Measurements from ENCODE around the gene SENP2. TPM values are rescaled to one million over a fixed set of nuclear protein-coding genes. Genes with fewer than 3 reads are reported as not detected.

Gene SENP2
- total and polyA plus RNA-seq, 2 experiments from 2014 or later = 19.0 to 20.1 TPM

GRCh38 chr3:185630182-185630622 lies 44.1 kb downstream of the SENP2 start:
- 0 out of 2 replicates have a peak overlapping the region, but pooled peaks have one; percentile 10 for H3K9ac ChIP-seq
- 51 to 57% methylated on average over 6 of the region's 6 CpGs for WGBS, 2 experiments (ENCODE audit: low coverage in 1 of 2, low lambda C conversion rate in 2 of 2, missing lambda C conversion rate in 2 of 2)
- DNase-seq = peak; percentile 54
- H3K36me3 ChIP-seq (ENCODE audit: low read depth) = peaks cover 17% of the 10 kb centered on the region
- no peaks in the 10 kb centered on the region for H4K20me1 ChIP-seq (ENCODE audit: insufficient read depth)
- no peaks in the 10 kb centered on the region for H3K9me2 ChIP-seq (ENCODE audit: insufficient read depth)
- peak overlapping the region; percentile 46 for H3K27ac ChIP-seq
- no peaks in the 10 kb centered on the region for H3K27me3 ChIP-seq (replicated peaks; ENCODE audit: insufficient read depth)
- H2AFZ ChIP-seq = no peak overlapping the region
- H3K4me1 ChIP-seq (ENCODE audit: insufficient read depth) = peaks cover 16% of the 10 kb centered on the region
- H3K9me3 ChIP-seq (ENCODE audit: low read depth) = no peaks in the 10 kb centered on the region
- peak overlapping the region; percentile 59 for H3K4me2 ChIP-seq (ENCODE audit: unreplicated experiment)
- H3K4me3 ChIP-seq = 0 out of 2 replicates have a peak overlapping the region, but pooled peaks have one; percentile 4
- H3K79me2 ChIP-seq (ENCODE audit: insufficient read depth) = no peaks in the 10 kb centered on the region
- in situ Hi-C loops (cut with MboI) = no loop called here
- peaks cover 42% of the 10 kb centered on the region for H3F3A ChIP-seq (ENCODE audit: insufficient read depth)
- TF ChIP-seq EZH2 (IDR thresholded peaks at IDR 0.05; ENCODE audit: insufficient read depth, poor library complexity, severe bottlenecking) (no peak), EZH2phosphoT487 (IDR thresholded peaks at IDR 0.05; ENCODE audit: insufficient read depth, low read depth) (no peak)

- peaks cover 45% of the 10 kb centered on the region for H3F3A ChIP-seq (ENCODE audit: insufficient read depth)
- 0 out of 2 replicates have a peak overlapping the region, but pooled peaks have one; percentile 10 for H3K9ac ChIP-seq
- WGBS, 2 experiments (ENCODE audit: low coverage in 1 of 2, low lambda C conversion rate in 2 of 2, missing lambda C conversion rate in 2 of 2) = 47 to 64% methylated on average over 3 to 4 of the region's 4 CpGs
- in situ Hi-C loops (cut with MboI) = no loop called here
- H3K4me1 ChIP-seq (ENCODE audit: insufficient read depth) = peaks cover 16% of the 10 kb centered on the region
- no peaks in the 10 kb centered on the region for H3K9me2 ChIP-seq (ENCODE audit: insufficient read depth)
- H3K36me3 ChIP-seq (ENCODE audit: low read depth) = peaks cover 9% of the 10 kb centered on the region
- H3K27ac ChIP-seq = peak overlapping the region; percentile 46
- no peaks in the 10 kb centered on the region for H3K27me3 ChIP-seq (replicated peaks; ENCODE audit: insufficient read depth)
- H3K79me2 ChIP-seq (ENCODE audit: insufficient read depth) = no peaks in the 10 kb centered on the region
- no peak overlapping the region for H2AFZ ChIP-seq
- H4K20me1 ChIP-seq (ENCODE audit: insufficient read depth) = no peaks in the 10 kb centered on the region
- no peaks in the 10 kb centered on the region for H3K9me3 ChIP-seq (ENCODE audit: low read depth)
- H3K4me2 ChIP-seq (ENCODE audit: unreplicated experiment) = no peak overlapping the region
- H3K4me3 ChIP-seq = no peak overlapping the region
- TF ChIP-seq EZH2 (IDR thresholded peaks at IDR 0.05; ENCODE audit: insufficient read depth, poor library complexity, severe bottlenecking) = no peak
- no peak for TF ChIP-seq EZH2phosphoT487 (IDR thresholded peaks at IDR 0.05; ENCODE audit: insufficient read depth, low read depth)
- DNase-seq = peak; percentile 26
Observed at GRCh38 chr3:185631108-185631507, 45.0 kb downstream of the SENP2 start.

- Histone ChIP-seq H3F3A (ENCODE audit: insufficient read depth) (peaks cover 45% of the 10 kb centered on the region), H3K27ac (no peak overlapping the region), H3K4me3 (no peak overlapping the region), H3K27me3 (replicated peaks; ENCODE audit: insufficient read depth) (no peaks in the 10 kb centered on the region), H3K9ac (no peak overlapping the region), H3K9me3 (ENCODE audit: low read depth) (no peaks in the 10 kb centered on the region), H3K36me3 (ENCODE audit: low read depth) (0 out of 2 replicates have a peak, but pooled peaks cover 7% of the 10 kb centered on the region), H4K20me1 (ENCODE audit: insufficient read depth) (no peaks in the 10 kb centered on the region), H3K9me2 (ENCODE audit: insufficient read depth) (no peaks in the 10 kb centered on the region), H3K4me1 (ENCODE audit: insufficient read depth) (peaks cover 16% of the 10 kb centered on the region), H3K79me2 (ENCODE audit: insufficient read depth) (no peaks in the 10 kb centered on the region), H2AFZ (no peak overlapping the region), H3K4me2 (ENCODE audit: unreplicated experiment) (no peak overlapping the region)
- WGBS, 2 experiments (ENCODE audit: low coverage in 1 of 2, low lambda C conversion rate in 2 of 2, missing lambda C conversion rate in 2 of 2) = 71 to 73% methylated on average over 6 to 7 of the region's 7 CpGs
- in situ Hi-C loops (cut with MboI) = no loop called here
- TF ChIP-seq EZH2 (IDR thresholded peaks at IDR 0.05; ENCODE audit: insufficient read depth, poor library complexity, severe bottlenecking) (no peak), EZH2phosphoT487 (IDR thresholded peaks at IDR 0.05; ENCODE audit: insufficient read depth, low read depth) (no peak)
- peak; percentile 47 for DNase-seq
Observed at GRCh38 chr3:185631508-185632206, 45.6 kb downstream of the SENP2 start.

GRCh38 chr3:185632996-185633395 lies 46.9 kb downstream of the SENP2 start:
- Histone ChIP-seq H3K27ac (no peak overlapping the region), H3K27me3 (replicated peaks; ENCODE audit: insufficient read depth) (no peaks in the 10 kb centered on the region), H3K9me2 (ENCODE audit: insufficient read depth) (no peaks in the 10 kb centered on the region), H3K36me3 (ENCODE audit: low read depth) (0 out of 2 replicates have a peak, but pooled peaks cover 7% of the 10 kb centered on the region), H4K20me1 (ENCODE audit: insufficient read depth) (no peaks in the 10 kb centered on the region), H3K79me2 (ENCODE audit: insufficient read depth) (no peaks in the 10 kb centered on the region), H3F3A (ENCODE audit: insufficient read depth) (peaks cover 45% of the 10 kb centered on the region), H3K9ac (no peak overlapping the region), H3K9me3 (ENCODE audit: low read depth) (no peaks in the 10 kb centered on the region), H3K4me3 (no peak overlapping the region), H2AFZ (no peak overlapping the region), H3K4me1 (ENCODE audit: insufficient read depth) (peaks cover 16% of the 10 kb centered on the region), H3K4me2 (ENCODE audit: unreplicated experiment) (no peak overlapping the region)
- DNase-seq = no peak
- 95 to 99% methylated on average over 4 of the region's 4 CpGs for WGBS, 2 experiments (ENCODE audit: low coverage in 1 of 2, low lambda C conversion rate in 2 of 2, missing lambda C conversion rate in 2 of 2)
- TF ChIP-seq EZH2phosphoT487 (IDR thresholded peaks at IDR 0.05; ENCODE audit: insufficient read depth, low read depth) (no peak), EZH2 (IDR thresholded peaks at IDR 0.05; ENCODE audit: insufficient read depth, poor library complexity, severe bottlenecking) (no peak)
- in situ Hi-C loops (cut with MboI) = no loop called here
